Glomerular visceral epithelial cell (primary cell): Measurements from ENCODE around the gene SQSTM1.
"Not testable (repeated sequence)": the region's sequence is repeated elsewhere in the genome, so short reads cannot be mapped to it uniquely, and the experiment has no call there.

ENCODE experiments used
- DNase-seq: peaks from one replicate; pipeline ENCODE4 v3.0.0-alpha.2; 2016; ENCODE audit errors: extremely low spot score

The SQSTM1 gene

GRCh38 chr5:179824745-179825112 lies 4.0 kb downstream of the SQSTM1 start:
- DNase-seq: no peak

DNA sequence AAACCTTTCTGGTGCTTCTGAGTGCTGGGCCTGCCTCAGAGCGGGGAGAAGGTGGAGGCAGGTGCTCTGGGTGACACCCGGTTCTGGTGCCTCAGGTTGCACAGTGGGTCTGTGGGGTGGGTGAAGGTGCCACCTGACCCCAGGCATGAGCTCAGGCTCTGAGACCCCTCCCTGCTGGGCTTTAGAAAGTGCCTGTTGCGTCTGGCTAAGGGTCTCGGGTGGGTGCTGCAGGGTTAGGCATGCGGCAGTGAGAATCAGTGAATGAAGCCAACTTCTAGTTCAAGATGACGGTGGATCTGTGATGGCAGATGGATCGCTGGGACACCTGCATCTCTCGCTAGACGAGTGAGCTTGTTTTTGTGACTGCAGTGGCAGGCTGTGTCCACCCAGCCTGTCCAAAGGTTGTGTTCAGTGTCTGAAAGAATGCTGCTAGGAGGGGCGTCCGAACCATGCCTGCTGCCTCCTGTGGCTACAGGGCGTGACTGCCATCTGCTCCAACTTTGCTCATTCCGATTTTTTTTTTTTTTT lies 5.0 kb downstream of the SQSTM1 start:
- no peak for DNase-seq

- peak; percentile 61 for DNase-seq
These were observed 7.0 kb downstream of the SQSTM1 start for GRCh38 chr5:179827680-179828079.

- DNase-seq: no peak
These were observed 8.2 kb downstream of the SQSTM1 start for GRCh38 chr5:179828756-179829421.

DNA sequence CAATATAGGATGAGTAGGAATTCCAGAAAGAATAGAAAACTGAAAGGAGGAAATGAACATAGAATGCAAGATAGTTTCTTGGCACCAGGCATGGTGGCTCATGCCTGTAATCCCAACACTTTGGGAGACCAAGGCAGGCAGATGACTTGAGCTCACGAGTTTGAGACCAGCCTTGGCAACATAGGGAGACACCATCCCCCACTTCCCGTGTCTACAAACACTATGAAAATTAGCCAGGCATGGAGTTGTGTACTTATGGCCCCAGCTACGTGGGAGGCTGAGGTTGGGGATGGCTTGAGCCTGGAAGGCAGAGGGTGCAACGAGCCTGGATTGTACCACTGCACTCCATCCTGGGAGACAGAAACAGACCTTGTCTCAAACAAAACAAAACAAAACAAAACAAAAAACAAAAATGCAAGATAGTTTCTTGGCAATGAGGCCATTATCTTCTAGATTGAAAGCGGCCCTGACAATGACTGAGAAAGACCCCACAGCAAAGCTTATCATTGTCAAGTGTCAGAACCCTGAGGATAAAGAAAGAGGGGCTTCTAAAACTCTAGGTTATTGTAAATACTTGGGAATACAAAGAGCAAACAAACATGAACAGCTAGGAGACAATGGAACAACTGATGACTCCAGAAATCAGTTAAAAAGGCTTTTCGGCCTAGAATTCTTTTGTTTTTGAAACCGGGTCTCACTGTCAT lies 9.2 kb downstream of the SQSTM1 start:
- DNase-seq: no peak

DNA sequence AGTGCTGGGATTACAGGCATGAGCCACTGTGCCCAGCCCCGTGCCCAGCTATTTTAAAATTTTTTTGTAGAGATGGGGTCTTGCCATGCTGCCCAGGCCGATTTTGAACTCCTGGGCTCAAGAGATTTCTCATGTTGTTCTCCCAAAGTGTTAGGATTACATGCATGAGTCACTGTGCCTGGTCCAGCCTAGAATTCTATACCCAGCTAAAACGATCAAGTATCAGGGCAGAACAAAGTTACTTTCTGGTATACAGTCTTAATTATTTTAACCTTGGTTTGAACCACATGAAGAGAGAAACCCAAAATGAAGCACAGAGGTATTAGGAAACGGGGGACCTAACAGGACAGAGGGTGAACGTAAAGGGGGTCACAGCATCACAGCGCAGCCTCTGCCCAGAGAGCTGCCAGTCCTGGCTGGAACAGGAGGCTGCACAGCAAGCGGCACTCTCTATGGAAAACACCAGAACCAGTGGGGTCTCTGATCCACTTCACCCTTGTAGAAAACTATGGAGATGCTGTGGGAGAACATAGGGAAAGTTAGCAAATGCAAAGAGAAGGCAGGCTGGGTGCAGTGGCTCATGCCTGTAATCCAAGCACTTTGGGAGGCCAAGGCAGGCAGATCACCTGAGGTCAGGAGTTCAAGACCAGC lies 10.2 kb downstream of the SQSTM1 start:
- no peak for DNase-seq

DNA sequence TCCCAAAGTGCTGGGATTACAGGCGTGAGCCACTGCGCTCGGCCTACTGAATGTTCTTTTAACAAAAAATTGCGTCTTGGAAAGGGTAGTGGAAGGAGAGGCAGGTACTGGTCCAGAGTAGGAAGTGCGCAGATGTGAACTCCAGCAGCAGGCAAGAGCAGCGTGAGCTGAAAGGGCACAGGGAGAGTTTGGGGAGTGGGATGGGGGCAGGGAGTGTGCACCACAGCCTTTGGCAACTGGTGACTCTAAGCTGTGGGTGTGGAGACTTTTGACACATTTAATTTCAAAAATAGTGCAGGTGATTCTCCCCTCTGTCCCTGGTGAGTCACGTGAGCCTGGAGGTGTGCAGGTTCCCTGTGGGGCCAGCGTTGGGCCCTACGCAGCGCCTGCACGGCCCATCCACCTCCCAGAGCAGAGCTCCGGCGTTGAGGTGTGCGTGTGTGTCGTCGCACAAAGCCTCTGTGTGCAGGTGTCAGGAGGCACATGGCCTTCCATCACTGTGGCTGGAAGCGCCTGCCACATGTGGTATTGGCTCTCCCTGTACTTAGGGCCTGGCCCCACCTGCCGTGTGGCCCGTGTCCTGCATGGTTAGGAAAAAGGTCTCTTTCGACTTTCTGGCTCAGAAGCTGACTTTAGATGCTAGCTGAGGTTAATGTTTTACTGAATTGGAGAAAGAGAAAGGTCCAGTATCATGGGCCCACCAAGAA lies 11.5 kb downstream of the SQSTM1 start:
- DNase-seq: no peak

GRCh38 chr5:179833056-179833708 lies 12.5 kb downstream of the SQSTM1 start:
- DNase-seq: no peak

GRCh38 chr5:179833709-179834070 lies 13.0 kb downstream of the SQSTM1 start:
- no peak for DNase-seq

DNA sequence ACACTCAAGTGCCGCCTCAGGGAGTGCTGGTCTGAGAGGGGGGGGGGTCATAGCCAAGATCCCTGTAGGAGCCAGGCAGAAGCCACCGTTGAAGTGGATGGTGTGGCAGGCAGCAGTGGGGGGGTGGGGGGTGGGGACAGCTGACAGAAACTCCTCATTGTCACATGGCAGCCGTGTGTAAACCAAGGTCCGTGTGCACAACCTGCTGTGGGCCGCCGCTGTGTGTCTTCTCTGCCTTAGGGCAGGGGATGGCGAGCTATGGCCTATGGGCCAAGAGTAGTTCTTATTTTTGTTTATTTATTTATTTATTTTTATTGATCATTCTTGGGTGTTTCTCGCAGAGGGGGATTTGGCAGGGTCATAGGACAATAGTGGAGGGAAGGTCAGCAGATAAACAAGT lies 13.4 kb downstream of the SQSTM1 start:
- DNase-seq: no peak

GRCh38 chr5:179834871-179835270 lies 14.2 kb downstream of the SQSTM1 start:
- DNase-seq: not testable (repeated sequence)

DNA sequence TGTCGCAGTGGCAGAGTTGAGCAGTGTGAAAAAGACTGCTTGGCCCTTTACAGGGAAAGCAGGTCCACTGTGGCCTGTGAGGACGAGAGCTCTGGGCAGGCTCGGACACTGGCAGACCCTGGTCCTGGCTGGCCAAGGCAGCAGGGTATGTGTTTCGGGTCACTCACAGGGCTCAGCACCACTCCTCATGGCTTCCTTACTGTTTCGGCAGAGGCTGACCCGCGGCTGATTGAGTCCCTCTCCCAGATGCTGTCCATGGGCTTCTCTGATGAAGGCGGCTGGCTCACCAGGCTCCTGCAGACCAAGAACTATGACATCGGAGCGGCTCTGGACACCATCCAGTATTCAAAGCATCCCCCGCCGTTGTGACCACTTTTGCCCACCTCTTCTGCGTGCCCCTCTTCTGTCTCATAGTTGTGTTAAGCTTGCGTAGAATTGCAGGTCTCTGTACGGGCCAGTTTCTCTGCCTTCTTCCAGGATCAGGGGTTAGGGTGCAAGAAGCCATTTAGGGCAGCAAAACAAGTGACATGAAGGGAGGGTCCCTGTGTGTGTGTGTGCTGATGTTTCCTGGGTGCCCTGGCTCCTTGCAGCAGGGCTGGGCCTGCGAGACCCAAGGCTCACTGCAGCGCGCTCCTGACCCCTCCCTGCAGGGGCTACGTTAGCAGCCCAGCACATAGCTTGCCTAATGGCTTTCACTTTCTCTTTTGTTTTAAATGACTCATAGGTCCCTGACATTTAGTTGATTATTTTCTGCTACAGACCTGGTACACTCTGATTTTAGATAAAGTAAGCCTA lies 15.7 kb downstream of the SQSTM1 start:
- peak; percentile 56 for DNase-seq

DNA sequence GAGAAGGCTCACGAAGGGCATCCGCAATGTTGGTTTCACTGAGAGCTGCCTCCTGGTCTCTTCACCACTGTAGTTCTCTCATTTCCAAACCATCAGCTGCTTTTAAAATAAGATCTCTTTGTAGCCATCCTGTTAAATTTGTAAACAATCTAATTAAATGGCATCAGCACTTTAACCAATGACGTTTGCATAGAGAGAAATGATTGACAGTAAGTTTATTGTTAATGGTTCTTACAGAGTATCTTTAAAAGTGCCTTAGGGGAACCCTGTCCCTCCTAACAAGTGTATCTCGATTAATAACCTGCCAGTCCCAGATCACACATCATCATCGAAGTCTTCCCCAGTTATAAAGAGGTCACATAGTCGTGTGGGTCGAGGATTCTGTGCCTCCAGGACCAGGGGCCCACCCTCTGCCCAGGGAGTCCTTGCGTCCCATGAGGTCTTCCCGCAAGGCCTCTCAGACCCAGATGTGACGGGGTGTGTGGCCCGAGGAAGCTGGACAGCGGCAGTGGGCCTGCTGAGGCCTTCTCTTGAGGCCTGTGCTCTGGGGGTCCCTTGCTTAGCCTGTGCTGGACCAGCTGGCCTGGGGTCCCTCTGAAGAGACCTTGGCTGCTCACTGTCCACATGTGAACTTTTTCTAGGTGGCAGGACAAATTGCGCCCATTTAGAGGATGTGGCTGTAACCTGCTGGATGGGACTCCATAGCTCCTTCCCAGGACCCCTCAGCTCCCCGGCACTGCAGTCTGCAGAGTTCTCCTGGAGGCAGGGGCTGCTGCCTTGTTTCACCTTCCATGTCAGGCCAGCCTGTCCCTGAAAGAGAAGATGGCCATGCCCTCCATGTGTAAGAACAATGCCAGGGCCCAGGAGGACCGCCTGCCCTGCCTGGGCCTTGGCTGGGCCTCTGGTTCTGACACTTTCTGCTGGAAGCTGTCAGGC lies 16.6 kb downstream of the SQSTM1 start:
- no peak for DNase-seq

DNA sequence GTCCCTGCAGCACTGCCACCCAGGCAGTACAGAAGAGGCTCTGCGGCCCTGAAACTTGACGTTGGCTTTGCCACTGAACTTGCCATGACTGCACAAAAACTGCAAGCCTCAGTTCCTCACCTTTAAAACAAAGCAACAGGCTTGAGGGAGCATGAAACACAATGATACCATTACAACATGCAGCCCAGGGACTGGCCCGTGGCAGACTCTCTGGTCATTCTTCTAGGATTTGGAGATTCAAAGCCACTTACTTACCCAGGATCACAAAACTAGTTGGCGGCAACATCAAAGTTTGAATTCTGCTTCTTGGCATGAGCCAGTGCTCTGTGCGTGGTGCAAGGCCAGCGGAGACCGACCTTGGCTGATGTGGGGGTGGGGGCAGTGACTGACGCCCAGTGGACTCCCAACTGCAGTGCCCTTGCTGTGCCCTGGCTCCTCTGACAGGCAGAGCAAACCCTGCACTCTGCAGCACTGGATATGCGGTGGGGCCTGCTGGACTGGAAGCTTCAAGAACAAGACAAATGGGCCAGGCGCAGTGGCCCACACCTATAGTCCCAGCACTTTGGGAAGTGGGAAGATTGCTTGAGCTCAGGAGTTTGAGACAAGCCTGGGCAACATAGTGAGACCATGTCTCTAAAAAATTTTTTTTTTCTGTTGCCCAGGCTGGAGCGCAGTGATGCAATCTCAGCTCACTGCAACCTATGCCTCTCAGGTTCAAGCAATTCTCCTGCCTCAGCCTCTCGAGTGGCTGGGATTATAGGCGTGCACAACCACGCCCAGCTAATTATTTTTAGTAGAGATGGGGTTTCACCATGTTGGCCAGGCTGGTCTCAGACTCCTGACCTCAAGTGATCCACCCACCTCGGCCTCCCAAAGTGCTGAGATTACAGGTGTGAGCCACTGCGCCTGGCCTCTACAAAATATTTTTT lies 18.9 kb downstream of the SQSTM1 start:
- DNase-seq: no peak

- no peak for DNase-seq
These were observed 19.6 kb downstream of the SQSTM1 start for GRCh38 chr5:179840321-179840720.

DNA sequence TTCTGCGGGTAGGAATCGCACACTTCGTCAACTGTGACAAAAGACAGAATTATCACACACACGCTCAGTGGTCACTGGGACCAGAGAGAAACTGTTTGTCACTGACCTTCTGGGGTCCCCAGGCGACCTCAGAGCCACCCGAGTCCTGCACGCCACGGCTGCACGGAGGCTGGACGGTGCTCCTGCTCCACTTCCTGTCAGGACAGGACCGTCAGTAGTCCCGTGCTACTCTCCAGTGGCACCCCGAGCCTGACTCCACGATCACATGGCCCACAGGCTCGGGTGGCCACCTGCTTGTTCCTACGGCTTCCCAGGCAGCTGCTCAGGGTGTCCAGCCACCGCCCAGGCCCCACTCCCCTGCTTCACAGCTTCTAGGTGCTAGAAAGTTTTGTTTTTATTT lies 20.1 kb downstream of the SQSTM1 start:
- no peak for DNase-seq

- no peak for DNase-seq
These were observed 20.9 kb downstream of the SQSTM1 start for GRCh38 chr5:179841621-179842020.

- DNase-seq: no peak
These were observed 32.4 kb downstream of the SQSTM1 start for GRCh38 chr5:179852993-179853547.
